HepG2 (cell line): ENCODE data around the gene LHX5. TPM values are rescaled to one million over a fixed set of nuclear protein-coding genes. Genes with fewer than 3 reads are reported as not detected.
A peak's percentile ranks its signal among the peaks of the same experiment; 100 is the strongest.

Experiments
- AGO2 ChIP-seq: fragments of 200-400 bp; formaldehyde crosslinking; optimal IDR thresholded peaks from 2 replicates; pipeline ENCODE3; 2017; ENCODE audit warnings: mild to moderate bottlenecking, low read depth, low read length, moderate library complexity
- DDIT3 ChIP-seq: sonication (generic); formaldehyde crosslinking; IDR thresholded peaks from 2 replicates; pipeline ENCODE4 v1.4.0; 2020; ENCODE audit warnings: mild to moderate bottlenecking, missing genetic modification reagents
- HHEX ChIP-seq: IDR thresholded peaks from 2 replicates; pipeline ENCODE4 v1.6.1; 2016; ENCODE audit warnings: control low read depth
- HINFP ChIP-seq: sonication (generic); formaldehyde crosslinking; IDR thresholded peaks from 2 replicates; pipeline ENCODE4 v1.4.0; 2020; ENCODE audit warnings: low read depth, mild to moderate bottlenecking, missing genetic modification reagents
- JARID2 ChIP-seq: sonication (generic); formaldehyde crosslinking; IDR thresholded peaks from 2 replicates; pipeline ENCODE4 v1.8.1; 2023; ENCODE audit warnings: missing genetic modification reagents, inconsistent platforms; ENCODE audit not compliant: insufficient replicate concordance
- PCBP1 ChIP-seq: fragments of 200-400 bp; formaldehyde crosslinking; IDR thresholded peaks from 2 replicates; pipeline ENCODE4 v1.6.1; 2017; ENCODE audit warnings: mild to moderate bottlenecking, low read depth, low read length, borderline replicate concordance
- RCOR2 ChIP-seq: IDR thresholded peaks from 2 replicates; pipeline ENCODE4 v1.6.1; 2016; ENCODE audit warnings: missing biosample characterization, missing genetic modification reagents
- REL ChIP-seq: sonication (generic); formaldehyde crosslinking; conservative IDR thresholded peaks from 2 replicates; pipeline ENCODE4 v1.8.0; 2022; ENCODE audit warnings: mild to moderate bottlenecking, missing genetic modification reagents, moderate library complexity
- RFXANK ChIP-seq: IDR thresholded peaks from 2 replicates; pipeline ENCODE4 v1.6.1; 2016
- SATB2 ChIP-seq: sonication (generic); formaldehyde crosslinking; IDR thresholded peaks from 2 replicates; pipeline ENCODE4 v1.5.0; 2020; ENCODE audit warnings: missing genetic modification reagents
- SNAPC5 ChIP-seq: sonication (generic); formaldehyde crosslinking; IDR thresholded peaks from 2 replicates; pipeline ENCODE4 v1.8.1; 2023; ENCODE audit warnings: mild to moderate bottlenecking, missing genetic modification reagents, borderline replicate concordance
- SP140L ChIP-seq: sonication (generic); formaldehyde crosslinking; IDR thresholded peaks from 2 replicates; pipeline ENCODE4 v1.4.0; 2020; ENCODE audit warnings: missing genetic modification reagents, borderline replicate concordance
- TBL1XR1 ChIP-seq: fragments of 150-350 bp; IDR thresholded peaks from 2 replicates; pipeline ENCODE4 v1.6.1; 2014; ENCODE audit warnings: borderline replicate concordance, low read length; ENCODE audit not compliant: partially characterized antibody
- XRCC5 ChIP-seq: fragments of 200-400 bp; formaldehyde crosslinking; optimal IDR thresholded peaks from 2 replicates; pipeline ENCODE3; 2017; ENCODE audit warnings: mild to moderate bottlenecking, low read length
- YEATS4 ChIP-seq: sonication (generic); formaldehyde crosslinking; IDR thresholded peaks from 2 replicates; pipeline ENCODE4 v1.4.0; 2020; ENCODE audit warnings: missing genetic modification reagents, borderline replicate concordance
- ZNF276 ChIP-seq: sonication (generic); formaldehyde crosslinking; IDR thresholded peaks from 2 replicates; pipeline ENCODE4 v1.4.0; 2020; ENCODE audit warnings: mild to moderate bottlenecking, low read depth, missing genetic modification reagents
- ZNF280D ChIP-seq: sonication (generic); formaldehyde crosslinking; IDR thresholded peaks from 2 replicates; pipeline ENCODE4 v1.5.1; 2020; ENCODE audit warnings: mild to moderate bottlenecking, missing genetic modification reagents
- ZNF569 ChIP-seq: sonication (generic); formaldehyde crosslinking; IDR thresholded peaks from 2 replicates; pipeline ENCODE4 v1.5.0; 2020; ENCODE audit warnings: mild to moderate bottlenecking, missing genetic modification reagents, moderate library complexity, borderline replicate concordance
- ZNF660 ChIP-seq: sonication (generic); formaldehyde crosslinking; IDR thresholded peaks from 2 replicates; pipeline ENCODE4 v1.5.1; 2020; ENCODE audit warnings: mild to moderate bottlenecking, low read depth, missing genetic modification reagents, borderline replicate concordance
- ZNF691 ChIP-seq: sonication (generic); formaldehyde crosslinking; IDR thresholded peaks from 2 replicates; pipeline ENCODE4 v1.4.0; 2020; ENCODE audit warnings: missing genetic modification reagents, low read depth, mild to moderate bottlenecking, borderline replicate concordance
- polyA plus RNA-seq, 8 experiments: library from polyadenylated mRNA; depleted of rRNA in 3 of 8; stranded (reverse) in 7 of 8; unstranded in 1 of 8; fragments of >200 nt; fragmentation: Illumina TruSeq in 4 of 8; extraction: Trizol in 4 of 8; gene quantifications; 2 replicates each; pipeline versions ENCODE4 v1.2.1 to v1.2.3, GENCODE V29; 2011 to 2016; ENCODE audit warnings: low read depth in 4 of 8, missing spikeins in 1 of 8, mixed read lengths in 1 of 8; ENCODE audit not compliant: insufficient read depth in 1 of 8
- total RNA-seq, 5 experiments: library from RNA; depleted of rRNA; stranded (reverse); fragments of >200 nt; fragmentation: Illumina TruSeq; extraction: Trizol; gene quantifications; 2 replicates each; pipeline ENCODE4 v1.2.3, GENCODE V29; 2016; ENCODE audit warnings: low read depth in 1 of 5

The LHX5 gene
- total and polyA plus RNA-seq, 2 of the 13 experiments (the other 11 are each of a cell fraction or from before 2014, with no cell fraction given), result not detected

- TF ChIP-seq ZNF660 (CRISPR knock-in tag), result no peak
- TF ChIP-seq RCOR2, result no peak
- no peak for TF ChIP-seq SATB2 (CRISPR knock-in tag)
- no peak for TF ChIP-seq ZNF691 (CRISPR knock-in tag)
- no peak for TF ChIP-seq AGO2
- TF ChIP-seq SP140L (CRISPR knock-in tag), result no peak
- TF ChIP-seq HHEX, result no peak
- TF ChIP-seq JARID2 (CRISPR knock-in tag), result no peak
- TF ChIP-seq REL (CRISPR knock-in tag), result no peak
- TF ChIP-seq YEATS4 (CRISPR knock-in tag), result no peak
- TF ChIP-seq SNAPC5 (CRISPR knock-in tag), result no peak
- TF ChIP-seq ZNF280D (CRISPR knock-in tag), result no peak
- no peak for TF ChIP-seq DDIT3 (CRISPR knock-in tag)
- TF ChIP-seq XRCC5, result peak; percentile 45
- no peak for TF ChIP-seq ZNF569 (CRISPR knock-in tag)
- TF ChIP-seq ZNF276 (CRISPR knock-in tag), result no peak
- no peak for TF ChIP-seq RFXANK
- no peak for TF ChIP-seq TBL1XR1
- TF ChIP-seq PCBP1, result no peak
- TF ChIP-seq HINFP (CRISPR knock-in tag), result no peak
These were observed 46.5 kb downstream of the LHX5 start (continued) for GRCh38 chr12:113424915-113425823.
